ENCODE results near the gene SPATA7. TPM values are rescaled to one million over a fixed set of nuclear protein-coding genes. Genes with fewer than 3 reads are reported as not detected.

The SPATA7 gene
- total and polyA plus RNA-seq, 9 donors: 14.3 to 56.0 (median 28.7) TPM

- 86 to 91% (median 91%) methylated on average over 7 of the region's 7 CpGs for WGBS, 3 donors
- H3K36me3 ChIP-seq: no peaks in the 10 kb centered on the region
These were observed 90.8 kb downstream of the SPATA7 start for GRCh38 chr14:88476214-88476774.

GRCh38 chr14:88476825-88477224, 91.4 kb downstream of the SPATA7 start:
- 57 to 68% (median 65%) methylated on average over 2 of the region's 2 CpGs for WGBS, 3 donors
- intact Hi-C loops (cut with DNase I): no loop called here
- Histone ChIP-seq H3K4me1 (ENCODE audit: insufficient read depth) (peaks cover 8% of the 10 kb centered on the region), H3K27ac (no peak overlapping the region), H3K4me3 (no peak overlapping the region), H3K36me3 (no peaks in the 10 kb centered on the region), H3K9me3 (no peaks in the 10 kb centered on the region), H3K27me3 (no peaks in the 10 kb centered on the region)
- no peak for TF ChIP-seq EP300 (IDR thresholded peaks at IDR 0.05)
- TF ChIP-seq CTCF (IDR thresholded peaks at IDR 0.05): no peak
- no peak for TF ChIP-seq POLR2A (IDR thresholded peaks at IDR 0.05)
- DNase-seq: no peak

More at GRCh38 chr14:88476214-88476774, 90.8 kb downstream of the SPATA7 start:
- Histone ChIP-seq H3K27me3 (no peaks in the 10 kb centered on the region), H3K4me3 (no peak overlapping the region), H3K9me3 (no peaks in the 10 kb centered on the region), H3K27ac (no peak overlapping the region), H3K4me1 (ENCODE audit: insufficient read depth) (peaks cover 9% of the 10 kb centered on the region)
- no peak for DNase-seq
- TF ChIP-seq CTCF (IDR thresholded peaks at IDR 0.05) (no peak), EP300 (IDR thresholded peaks at IDR 0.05) (no peak)
- intact Hi-C loops (cut with DNase I): no loop called here

- no peak for DNase-seq
- Histone ChIP-seq H3K27me3 (no peaks in the 10 kb centered on the region), H3K4me3 (no peak overlapping the region), H3K9me3 (no peaks in the 10 kb centered on the region), H3K4me1 (ENCODE audit: insufficient read depth) (peaks cover 9% of the 10 kb centered on the region), H3K27ac (no peak overlapping the region), H3K36me3 (no peaks in the 10 kb centered on the region)
- 85 to 90% (median 88%) methylated on average over 6 of the region's 6 CpGs for WGBS, 3 donors
- TF ChIP-seq EP300 (IDR thresholded peaks at IDR 0.05): no peak
- no peak for TF ChIP-seq POLR2A (IDR thresholded peaks at IDR 0.05)
- TF ChIP-seq CTCF (IDR thresholded peaks at IDR 0.05): no peak
- intact Hi-C loops (cut with DNase I): no loop called here
These were observed 92.2 kb downstream of the SPATA7 start for GRCh38 chr14:88477513-88478250.

- Histone ChIP-seq H3K9me3 (no peaks in the 10 kb centered on the region), H3K36me3 (no peaks in the 10 kb centered on the region), H3K27ac (no peak overlapping the region), H3K4me1 (ENCODE audit: insufficient read depth) (peaks cover 7% of the 10 kb centered on the region), H3K27me3 (no peaks in the 10 kb centered on the region), H3K4me3 (no peak overlapping the region)
- no peak for TF ChIP-seq CTCF (IDR thresholded peaks at IDR 0.05)
- intact Hi-C loops (cut with DNase I): no loop called here
- 96 to 98% (median 96%) methylated on average over 36 of the region's 36 CpGs for WGBS, 3 donors
- no peak for DNase-seq
These were observed 93.5 kb downstream of the SPATA7 start for GRCh38 chr14:88478931-88479330.
